GM12892 (cell line): Measurements from ENCODE around the gene HFM1.

Source experiments
- POLR2A ChIP-seq: IDR thresholded peaks from 2 replicates; pipeline ENCODE4 v1.6.1; 2011; ENCODE audit warnings: low read depth, low read length, control low read depth
- TAF1 ChIP-seq: IDR thresholded peaks from 2 replicates; pipeline ENCODE4 v1.6.1; 2011; ENCODE audit warnings: low read depth, mild to moderate bottlenecking, control low read depth, low read length, borderline replicate concordance

DNA sequence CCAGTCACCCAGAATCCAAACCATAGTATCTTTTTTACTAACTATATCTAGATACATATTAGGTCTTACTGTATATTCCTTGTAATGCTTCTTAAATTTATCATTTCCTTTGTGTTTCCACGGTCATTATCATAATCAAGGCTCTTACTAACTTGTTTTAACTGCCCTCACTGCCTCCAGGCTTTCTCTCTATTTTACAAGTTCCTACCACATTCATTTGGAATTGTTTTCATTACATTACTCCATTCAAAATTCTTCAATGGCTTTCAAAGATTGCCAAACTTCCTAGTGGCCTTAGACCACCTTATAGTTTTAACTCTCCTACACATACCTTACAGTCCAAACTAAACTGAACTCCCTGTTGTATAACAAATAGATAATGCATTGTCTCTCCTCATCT, 6.3 kb downstream of the HFM1 start:
- TF ChIP-seq POLR2A (no peak), TAF1 (no peak)
